SK-N-SH treated with all-trans-retinoic acid at 6 μM for 48 hours (cell line): Measurements from ENCODE around the gene TASOR2.

Experiments used
- ATAC-seq: fragments of 200-7000 bp; cut with Tn5 transposase; 3 replicates; pipeline ENCODE4 v1.9.1; 2020; ENCODE audit warnings: mild to moderate bottlenecking, moderate library complexity
- ARNTL ChIP-seq: fragments of 450-650 bp; formaldehyde crosslinking; IDR thresholded peaks from 2 replicates; pipeline ENCODE4 v1.5.0; 2020; ENCODE audit warnings: low read depth, mild to moderate bottlenecking, moderate library complexity, borderline replicate concordance
- CSDC2 ChIP-seq: fragments of 250-450 bp; sonication (Bioruptor Pico); IDR thresholded peaks from 2 replicates; pipeline ENCODE4 v1.5.0; 2020; ENCODE audit warnings: mild to moderate bottlenecking, moderate library complexity
- ESRRG ChIP-seq: fragments of 250-450 bp; sonication (Bioruptor Pico); IDR thresholded peaks from 2 replicates; pipeline ENCODE4 v1.6.1; 2021; ENCODE audit warnings: mild to moderate bottlenecking
- GLIS3 ChIP-seq: fragments of 250-450 bp; sonication (Bioruptor Pico); IDR thresholded peaks from 2 replicates; pipeline ENCODE4 v1.5.0; 2020; ENCODE audit warnings: mild to moderate bottlenecking, moderate library complexity
- ISL1 ChIP-seq: fragments of 250-450 bp; sonication (Bioruptor Pico); IDR thresholded peaks from 2 replicates; pipeline ENCODE4 v2.1.2; 2022; ENCODE audit warnings: mild to moderate bottlenecking, moderate library complexity
- OSR1 ChIP-seq: fragments of 250-450 bp; sonication (Bioruptor Pico); IDR thresholded peaks from 2 replicates; pipeline ENCODE4 v1.8.0; 2022; ENCODE audit warnings: moderate library complexity, mild to moderate bottlenecking, inconsistent platforms
- PPARA ChIP-seq: fragments of 250-450 bp; sonication (Bioruptor Pico); IDR thresholded peaks from 2 replicates; pipeline ENCODE4 v1.5.0; 2020; ENCODE audit warnings: mild to moderate bottlenecking, borderline replicate concordance
- RARB ChIP-seq: fragments of 250-450 bp; sonication (Bioruptor Pico); IDR thresholded peaks from 2 replicates; pipeline ENCODE4 v1.8.0; 2021; ENCODE audit warnings: mild to moderate bottlenecking, moderate library complexity
- SNAI2 ChIP-seq: fragments of 250-450 bp; sonication (Bioruptor Pico); IDR thresholded peaks from 2 replicates; pipeline ENCODE4 v1.5.0; 2020; ENCODE audit warnings: mild to moderate bottlenecking, moderate library complexity
- TCF4 ChIP-seq: fragments of 250-450 bp; sonication (Bioruptor Pico); IDR thresholded peaks from 2 replicates; pipeline ENCODE4 v1.8.0; 2021; ENCODE audit warnings: mild to moderate bottlenecking, moderate library complexity, borderline replicate concordance
- TOX ChIP-seq: fragments of 250-450 bp; sonication (Bioruptor Pico); IDR thresholded peaks from 2 replicates; pipeline ENCODE4 v1.8.0; 2021; ENCODE audit warnings: mild to moderate bottlenecking, moderate library complexity, borderline replicate concordance
- ZFP3 ChIP-seq: fragments of 250-450 bp; sonication (Bioruptor Pico); IDR thresholded peaks from 2 replicates; pipeline ENCODE4 v1.5.0; 2020; ENCODE audit warnings: mild to moderate bottlenecking, moderate library complexity
- ZFP30 ChIP-seq: fragments of 450-650 bp; formaldehyde crosslinking; IDR thresholded peaks from 2 replicates; pipeline ENCODE4 v1.5.0; 2022; ENCODE audit warnings: mild to moderate bottlenecking, moderate library complexity
- ZNF565 ChIP-seq: fragments of 450-650 bp; formaldehyde crosslinking; conservative IDR thresholded peaks from 2 replicates; pipeline ENCODE4 v1.5.0; 2020; ENCODE audit warnings: low read depth, mild to moderate bottlenecking, moderate library complexity
- ZNF70 ChIP-seq: fragments of 450-650 bp; formaldehyde crosslinking; IDR thresholded peaks from 2 replicates; pipeline ENCODE4 v1.5.0; 2020; ENCODE audit warnings: mild to moderate bottlenecking, moderate library complexity
- ZNF8 ChIP-seq: fragments of 450-650 bp; formaldehyde crosslinking; IDR thresholded peaks from 2 replicates; pipeline ENCODE4 v1.5.0; 2020; ENCODE audit warnings: mild to moderate bottlenecking, moderate library complexity
- TF ChIP-seq, protein P1 (sequence below): fragments of 250-450 bp; sonication (Bioruptor Pico); IDR thresholded peaks from 2 replicates; pipeline ENCODE4 v1.5.1; 2021; ENCODE audit warnings: mild to moderate bottlenecking, moderate library complexity
- TF ChIP-seq, protein P2 (sequence below): fragments of 250-450 bp; sonication (Bioruptor Pico); IDR thresholded peaks from 2 replicates; pipeline ENCODE4 v1.5.1; 2020; ENCODE audit warnings: low read depth, mild to moderate bottlenecking, moderate library complexity
- TF ChIP-seq, protein P3 (sequence below): fragments of 250-450 bp; sonication (Bioruptor Pico); IDR thresholded peaks from 2 replicates; pipeline ENCODE4 v1.8.0; 2021; ENCODE audit warnings: low read depth, mild to moderate bottlenecking, moderate library complexity, borderline replicate concordance
- TF ChIP-seq, protein P4 (sequence below): fragments of 250-450 bp; sonication (Bioruptor Pico); IDR thresholded peaks from 2 replicates; pipeline ENCODE4 v1.5.0; 2020; ENCODE audit warnings: mild to moderate bottlenecking, moderate library complexity

The TASOR2 gene

DNA sequence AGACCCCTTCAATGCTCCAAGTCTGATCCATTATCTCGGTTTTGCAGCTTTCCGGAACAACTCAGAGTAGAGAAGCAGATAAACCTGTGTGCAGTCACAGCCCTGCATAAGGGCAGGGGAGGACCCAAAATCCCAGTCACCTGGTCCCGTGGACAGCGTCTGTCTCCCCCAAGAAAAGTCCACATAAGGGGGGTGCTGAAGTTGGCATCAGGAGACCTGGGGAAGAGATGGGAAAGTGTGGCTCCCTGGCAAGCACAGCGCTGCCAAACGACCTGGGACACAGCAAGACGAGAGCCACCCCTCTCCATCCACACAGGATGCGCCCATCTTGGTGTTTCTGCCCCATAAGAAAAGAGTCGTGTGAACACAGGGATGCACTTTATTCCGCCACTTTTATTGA, 46.1 kb upstream of the TASOR2 start:
- ATAC-seq, result no peak
- TF ChIP-seq, protein P1, sequence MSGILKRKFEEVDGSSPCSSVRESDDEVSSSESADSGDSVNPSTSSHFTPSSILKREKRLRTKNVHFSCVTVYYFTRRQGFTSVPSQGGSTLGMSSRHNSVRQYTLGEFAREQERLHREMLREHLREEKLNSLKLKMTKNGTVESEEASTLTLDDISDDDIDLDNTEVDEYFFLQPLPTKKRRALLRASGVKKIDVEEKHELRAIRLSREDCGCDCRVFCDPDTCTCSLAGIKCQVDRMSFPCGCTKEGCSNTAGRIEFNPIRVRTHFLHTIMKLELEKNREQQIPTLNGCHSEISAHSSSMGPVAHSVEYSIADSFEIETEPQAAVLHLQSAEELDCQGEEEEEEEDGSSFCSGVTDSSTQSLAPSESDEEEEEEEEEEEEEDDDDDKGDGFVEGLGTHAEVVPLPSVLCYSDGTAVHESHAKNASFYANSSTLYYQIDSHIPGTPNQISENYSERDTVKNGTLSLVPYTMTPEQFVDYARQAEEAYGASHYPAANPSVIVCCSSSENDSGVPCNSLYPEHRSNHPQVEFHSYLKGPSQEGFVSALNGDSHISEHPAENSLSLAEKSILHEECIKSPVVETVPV (CRISPR knock-in tag), result no peak
- TF ChIP-seq, protein P2, sequence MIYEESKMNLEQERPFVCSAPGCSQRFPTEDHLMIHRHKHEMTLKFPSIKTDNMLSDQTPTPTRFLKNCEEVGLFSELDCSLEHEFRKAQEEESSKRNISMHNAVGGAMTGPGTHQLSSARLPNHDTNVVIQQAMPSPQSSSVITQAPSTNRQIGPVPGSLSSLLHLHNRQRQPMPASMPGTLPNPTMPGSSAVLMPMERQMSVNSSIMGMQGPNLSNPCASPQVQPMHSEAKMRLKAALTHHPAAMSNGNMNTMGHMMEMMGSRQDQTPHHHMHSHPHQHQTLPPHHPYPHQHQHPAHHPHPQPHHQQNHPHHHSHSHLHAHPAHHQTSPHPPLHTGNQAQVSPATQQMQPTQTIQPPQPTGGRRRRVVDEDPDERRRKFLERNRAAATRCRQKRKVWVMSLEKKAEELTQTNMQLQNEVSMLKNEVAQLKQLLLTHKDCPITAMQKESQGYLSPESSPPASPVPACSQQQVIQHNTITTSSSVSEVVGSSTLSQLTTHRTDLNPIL (CRISPR knock-in tag), result no peak
- TF ChIP-seq ZFP30 (CRISPR knock-in tag) (no peak), SNAI2 (CRISPR knock-in tag) (no peak), CSDC2 (CRISPR knock-in tag) (no peak), ARNTL (CRISPR knock-in tag) (no peak), ZFP3 (no peak), ESRRG (CRISPR knock-in tag) (no peak), GLIS3 (CRISPR knock-in tag) (no peak), ZNF8 (CRISPR knock-in tag) (no peak)
- TF ChIP-seq, protein P3, sequence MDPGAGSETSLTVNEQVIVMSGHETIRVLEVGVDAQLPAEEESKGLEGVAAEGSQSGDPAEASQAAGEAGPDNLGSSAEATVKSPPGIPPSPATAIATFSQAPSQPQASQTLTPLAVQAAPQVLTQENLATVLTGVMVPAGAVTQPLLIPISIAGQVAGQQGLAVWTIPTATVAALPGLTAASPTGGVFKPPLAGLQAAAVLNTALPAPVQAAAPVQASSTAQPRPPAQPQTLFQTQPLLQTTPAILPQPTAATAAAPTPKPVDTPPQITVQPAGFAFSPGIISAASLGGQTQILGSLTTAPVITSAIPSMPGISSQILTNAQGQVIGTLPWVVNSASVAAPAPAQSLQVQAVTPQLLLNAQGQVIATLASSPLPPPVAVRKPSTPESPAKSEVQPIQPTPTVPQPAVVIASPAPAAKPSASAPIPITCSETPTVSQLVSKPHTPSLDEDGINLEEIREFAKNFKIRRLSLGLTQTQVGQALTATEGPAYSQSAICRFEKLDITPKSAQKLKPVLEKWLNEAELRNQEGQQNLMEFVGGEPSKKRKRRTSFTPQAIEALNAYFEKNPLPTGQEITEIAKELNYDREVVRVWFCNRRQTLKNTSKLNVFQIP (CRISPR knock-in tag), result no peak

DNA sequence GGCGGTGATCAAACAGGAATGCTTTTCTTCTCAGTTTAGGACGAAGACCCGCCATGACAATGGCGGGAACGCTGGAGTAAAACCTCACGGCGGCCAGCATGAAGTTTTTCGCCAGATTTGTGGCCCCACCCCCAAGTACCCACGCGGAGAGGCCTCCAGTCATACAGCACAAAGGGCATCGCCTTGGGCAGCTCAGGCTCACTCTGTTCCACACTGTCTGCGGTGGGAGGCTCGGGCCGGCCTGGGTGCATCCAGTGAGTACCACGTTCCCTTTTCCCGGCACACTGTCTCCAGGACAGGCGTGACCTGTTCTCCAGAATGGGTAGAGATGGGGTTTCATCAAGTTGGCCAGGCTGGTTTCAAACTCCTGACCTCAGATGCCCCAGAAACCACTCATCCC, 45.6 kb upstream of the TASOR2 start:
- TF ChIP-seq ZNF70 (CRISPR knock-in tag) (no peak), ISL1 (CRISPR knock-in tag) (no peak), SNAI2 (CRISPR knock-in tag) (no peak)
- ATAC-seq, result no peak

DNA sequence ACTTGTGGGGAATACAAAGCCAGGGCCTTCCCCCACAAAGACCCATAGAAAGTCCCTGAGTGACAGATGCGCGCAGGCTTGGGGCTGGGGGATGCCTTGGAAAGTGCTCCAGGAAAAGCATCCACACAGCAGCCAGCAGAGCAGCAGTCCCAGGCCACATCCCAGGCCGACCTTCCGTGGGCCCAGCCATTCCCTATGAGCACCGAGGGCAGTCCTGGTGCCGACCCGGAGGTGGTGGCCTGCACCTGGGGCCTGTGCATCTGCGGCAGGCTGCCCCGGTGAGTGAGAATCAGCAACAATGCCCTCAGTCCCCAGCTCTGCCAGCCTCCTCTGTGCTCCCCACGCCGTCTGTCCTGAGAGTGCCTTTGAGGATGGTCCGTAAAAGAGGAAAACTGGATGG, 44.6 kb upstream of the TASOR2 start:
- TF ChIP-seq ZNF565 (CRISPR knock-in tag) (no peak), ISL1 (CRISPR knock-in tag) (no peak), ZFP3 (no peak), ZFP30 (CRISPR knock-in tag) (no peak), PPARA (CRISPR knock-in tag) (no peak), TCF4 (CRISPR knock-in tag) (no peak), ZNF8 (CRISPR knock-in tag) (no peak), OSR1 (CRISPR knock-in tag) (no peak), CSDC2 (CRISPR knock-in tag) (no peak), RARB (CRISPR knock-in tag) (no peak), ARNTL (CRISPR knock-in tag) (no peak), TOX (CRISPR knock-in tag) (no peak), GLIS3 (CRISPR knock-in tag) (no peak)
- TF ChIP-seq, protein P3 (CRISPR knock-in tag), result no peak
- TF ChIP-seq, protein P4, sequence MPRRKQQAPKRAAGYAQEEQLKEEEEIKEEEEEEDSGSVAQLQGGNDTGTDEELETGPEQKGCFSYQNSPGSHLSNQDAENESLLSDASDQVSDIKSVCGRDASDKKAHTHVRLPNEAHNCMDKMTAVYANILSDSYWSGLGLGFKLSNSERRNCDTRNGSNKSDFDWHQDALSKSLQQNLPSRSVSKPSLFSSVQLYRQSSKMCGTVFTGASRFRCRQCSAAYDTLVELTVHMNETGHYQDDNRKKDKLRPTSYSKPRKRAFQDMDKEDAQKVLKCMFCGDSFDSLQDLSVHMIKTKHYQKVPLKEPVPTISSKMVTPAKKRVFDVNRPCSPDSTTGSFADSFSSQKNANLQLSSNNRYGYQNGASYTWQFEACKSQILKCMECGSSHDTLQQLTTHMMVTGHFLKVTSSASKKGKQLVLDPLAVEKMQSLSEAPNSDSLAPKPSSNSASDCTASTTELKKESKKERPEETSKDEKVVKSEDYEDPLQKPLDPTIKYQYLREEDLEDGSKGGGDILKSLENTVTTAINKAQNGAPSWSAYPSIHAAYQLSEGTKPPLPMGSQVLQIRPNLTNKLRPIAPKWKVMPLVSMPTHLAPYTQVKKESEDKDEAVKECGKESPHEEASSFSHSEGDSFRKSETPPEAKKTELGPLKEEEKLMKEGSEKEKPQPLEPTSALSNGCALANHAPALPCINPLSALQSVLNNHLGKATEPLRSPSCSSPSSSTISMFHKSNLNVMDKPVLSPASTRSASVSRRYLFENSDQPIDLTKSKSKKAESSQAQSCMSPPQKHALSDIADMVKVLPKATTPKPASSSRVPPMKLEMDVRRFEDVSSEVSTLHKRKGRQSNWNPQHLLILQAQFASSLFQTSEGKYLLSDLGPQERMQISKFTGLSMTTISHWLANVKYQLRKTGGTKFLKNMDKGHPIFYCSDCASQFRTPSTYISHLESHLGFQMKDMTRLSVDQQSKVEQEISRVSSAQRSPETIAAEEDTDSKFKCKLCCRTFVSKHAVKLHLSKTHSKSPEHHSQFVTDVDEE, result no peak
- TF ChIP-seq, protein P2 (CRISPR knock-in tag), result no peak
- TF ChIP-seq, protein P1 (CRISPR knock-in tag), result no peak
- ATAC-seq, result no peak
